Panc1 (cell line): ENCODE data around the gene GLIPR1L1. TPM values are rescaled to one million over a fixed set of nuclear protein-coding genes. Genes with fewer than 3 reads are reported as not detected.

ENCODE experiments used
- ATAC-seq: fragments of 200-7000 bp; cut with Tn5 transposase; 2 replicates; pipeline ENCODE4 v1.9.1; 2020; ENCODE audit warnings: mild to moderate bottlenecking, moderate library complexity
- BruUV-seq: library from RNA; stranded (reverse); fragments of 400-500 nt; replicated peaks from 2 replicates; lab custom pipeline; 2021; lab: Mats Ljungman, UMichigan
- CTCF ChIA-PET: fragments of 300-600 bp; sonication (Branson Sonifier 250); formaldehyde crosslinking; loops from one replicate; lab custom pipeline; 2022; ENCODE audit warnings: antibody characterized with exemption; lab: Charles Lee
- POLR2A ChIA-PET: fragments of 300-600 bp; sonication (Branson Sonifier 250); formaldehyde crosslinking; loops from one replicate; lab custom pipeline; 2022; ENCODE audit warnings: antibody characterized with exemption; lab: Charles Lee
- DNase-seq: peaks from one replicate; pipeline ENCODE4 v3.0.0-alpha.2; 2010; ENCODE audit warnings: low read depth, low spot score
- H3K27ac ChIP-seq: 2 replicates; pipeline ENCODE4 v1.5.1; 2011; ENCODE audit warnings: mild to moderate bottlenecking, low read length, inconsistent platforms
- H3K27me3 ChIP-seq: fragments of 200-500 bp; sonication (Bioruptor generic); 2 replicates; pipeline ENCODE4 v1.6.0; 2014; ENCODE audit warnings: low read length, inconsistent platforms; ENCODE audit not compliant: control insufficient read depth, insufficient read depth
- H3K36me3 ChIP-seq: fragments of 200-500 bp; sonication (Bioruptor generic); 2 replicates; pipeline ENCODE4 v1.5.1; 2014; ENCODE audit warnings: inconsistent platforms, mild to moderate bottlenecking, low read length, moderate library complexity; ENCODE audit not compliant: control insufficient read depth, insufficient read depth
- H3K4me1 ChIP-seq: 2 replicates; pipeline ENCODE4 v1.5.1; 2011; ENCODE audit warnings: inconsistent platforms, mild to moderate bottlenecking, low read length, moderate library complexity; ENCODE audit not compliant: control insufficient read depth, insufficient read depth
- H3K4me3 ChIP-seq, 2 experiments: 2 replicates each; pipeline ENCODE4 v1.5.1; 2011 to 2012; ENCODE audit warnings: low read depth in 2 of 2, low read length in 2 of 2, mild to moderate bottlenecking in 2 of 2, inconsistent platforms in 1 of 2, moderate library complexity in 1 of 2
- H3K9me3 ChIP-seq: fragments of 200-500 bp; sonication (Bioruptor generic); 2 replicates; pipeline ENCODE4 v1.5.1; 2014; ENCODE audit warnings: low read depth, mild to moderate bottlenecking, inconsistent platforms, low read length, moderate library complexity; ENCODE audit not compliant: control insufficient read depth, insufficient read depth
- POLR2AphosphoS5 ChIP-seq: IDR thresholded peaks from 2 replicates; pipeline ENCODE4 v1.6.1; 2012; ENCODE audit warnings: mild to moderate bottlenecking, low read depth, low read length, moderate library complexity
- SIN3A ChIP-seq: IDR thresholded peaks from 2 replicates; pipeline ENCODE4 v1.6.1; 2012; ENCODE audit warnings: low read depth, mild to moderate bottlenecking, low read length, moderate library complexity, borderline replicate concordance; ENCODE audit not compliant: insufficient read depth
- TCF7L2 ChIP-seq: IDR thresholded peaks from 2 replicates; pipeline ENCODE4 v1.6.1; 2011; ENCODE audit warnings: mild to moderate bottlenecking, low read depth, low read length, inconsistent platforms
- in situ Hi-C: cut with HindIII; loops from 2 replicates; pipeline ENCODE4 v1.10.0; 2016; ENCODE audit warnings: low sequenced_read_pairs, low pct_unique_long_range_greater_than_20kb
- intact Hi-C: fragments of 100-400 bp; cut with micrococcal nuclease; formaldehyde crosslinking; loops from one replicate; pipeline ENCODE4 v1.10.0; 2022; ENCODE audit not compliant: unreplicated experiment
- total RNA-seq: library from RNA; stranded (reverse); gene quantifications from one replicate; pipeline ENCODE4 v1.2.1, GENCODE V29; 2021; ENCODE audit not compliant: unreplicated experiment
- TF ChIP-seq, protein P1 (sequence below): fragments of 450-650 bp; IDR thresholded peaks from 2 replicates; pipeline ENCODE4 v1.5.1; 2017; ENCODE audit warnings: mild to moderate bottlenecking
- TF ChIP-seq, protein P2 (sequence below), 2 experiments: IDR thresholded peaks; 2 replicates each; pipeline ENCODE4 v1.6.1; 2011 to 2012; ENCODE audit warnings: low read depth in 2 of 2, control low read depth in 1 of 2, low read length in 1 of 2, mild to moderate bottlenecking in 1 of 2, moderate library complexity in 1 of 2; ENCODE audit not compliant: insufficient read depth in 1 of 2

The GLIPR1L1 gene
- total RNA-seq, 1 experiment from 2014 or later: not detected

GRCh38 chr12:75311369-75311768 lies 23.1 kb upstream of the GLIPR1L1 start:
- Histone ChIP-seq H3K4me1 (no peaks in the 10 kb centered on the region; the same call in 1 of the 2 replicates), H3K9me3 (no peaks in the 10 kb centered on the region), H3K27me3 (no peaks in the 10 kb centered on the region), H3K36me3 (no peaks in the 10 kb centered on the region), H3K4me3 (no peak overlapping the region), H3K27ac (no peak overlapping the region)
- BruUV-seq: no TSS peak
- in situ Hi-C loops: no loop called here
- intact Hi-C loops: no loop called here
- DNase-seq: no peak
- ChIA-PET POLR2A (no interaction called here), CTCF (no interaction called here)
- no peak for ATAC-seq
- TF ChIP-seq, protein P1, sequence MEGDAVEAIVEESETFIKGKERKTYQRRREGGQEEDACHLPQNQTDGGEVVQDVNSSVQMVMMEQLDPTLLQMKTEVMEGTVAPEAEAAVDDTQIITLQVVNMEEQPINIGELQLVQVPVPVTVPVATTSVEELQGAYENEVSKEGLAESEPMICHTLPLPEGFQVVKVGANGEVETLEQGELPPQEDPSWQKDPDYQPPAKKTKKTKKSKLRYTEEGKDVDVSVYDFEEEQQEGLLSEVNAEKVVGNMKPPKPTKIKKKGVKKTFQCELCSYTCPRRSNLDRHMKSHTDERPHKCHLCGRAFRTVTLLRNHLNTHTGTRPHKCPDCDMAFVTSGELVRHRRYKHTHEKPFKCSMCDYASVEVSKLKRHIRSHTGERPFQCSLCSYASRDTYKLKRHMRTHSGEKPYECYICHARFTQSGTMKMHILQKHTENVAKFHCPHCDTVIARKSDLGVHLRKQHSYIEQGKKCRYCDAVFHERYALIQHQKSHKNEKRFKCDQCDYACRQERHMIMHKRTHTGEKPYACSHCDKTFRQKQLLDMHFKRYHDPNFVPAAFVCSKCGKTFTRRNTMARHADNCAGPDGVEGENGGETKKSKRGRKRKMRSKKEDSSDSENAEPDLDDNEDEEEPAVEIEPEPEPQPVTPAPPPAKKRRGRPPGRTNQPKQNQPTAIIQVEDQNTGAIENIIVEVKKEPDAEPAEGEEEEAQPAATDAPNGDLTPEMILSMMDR: no peak
- TF ChIP-seq SIN3A: no peak
- TF ChIP-seq, protein P2, sequence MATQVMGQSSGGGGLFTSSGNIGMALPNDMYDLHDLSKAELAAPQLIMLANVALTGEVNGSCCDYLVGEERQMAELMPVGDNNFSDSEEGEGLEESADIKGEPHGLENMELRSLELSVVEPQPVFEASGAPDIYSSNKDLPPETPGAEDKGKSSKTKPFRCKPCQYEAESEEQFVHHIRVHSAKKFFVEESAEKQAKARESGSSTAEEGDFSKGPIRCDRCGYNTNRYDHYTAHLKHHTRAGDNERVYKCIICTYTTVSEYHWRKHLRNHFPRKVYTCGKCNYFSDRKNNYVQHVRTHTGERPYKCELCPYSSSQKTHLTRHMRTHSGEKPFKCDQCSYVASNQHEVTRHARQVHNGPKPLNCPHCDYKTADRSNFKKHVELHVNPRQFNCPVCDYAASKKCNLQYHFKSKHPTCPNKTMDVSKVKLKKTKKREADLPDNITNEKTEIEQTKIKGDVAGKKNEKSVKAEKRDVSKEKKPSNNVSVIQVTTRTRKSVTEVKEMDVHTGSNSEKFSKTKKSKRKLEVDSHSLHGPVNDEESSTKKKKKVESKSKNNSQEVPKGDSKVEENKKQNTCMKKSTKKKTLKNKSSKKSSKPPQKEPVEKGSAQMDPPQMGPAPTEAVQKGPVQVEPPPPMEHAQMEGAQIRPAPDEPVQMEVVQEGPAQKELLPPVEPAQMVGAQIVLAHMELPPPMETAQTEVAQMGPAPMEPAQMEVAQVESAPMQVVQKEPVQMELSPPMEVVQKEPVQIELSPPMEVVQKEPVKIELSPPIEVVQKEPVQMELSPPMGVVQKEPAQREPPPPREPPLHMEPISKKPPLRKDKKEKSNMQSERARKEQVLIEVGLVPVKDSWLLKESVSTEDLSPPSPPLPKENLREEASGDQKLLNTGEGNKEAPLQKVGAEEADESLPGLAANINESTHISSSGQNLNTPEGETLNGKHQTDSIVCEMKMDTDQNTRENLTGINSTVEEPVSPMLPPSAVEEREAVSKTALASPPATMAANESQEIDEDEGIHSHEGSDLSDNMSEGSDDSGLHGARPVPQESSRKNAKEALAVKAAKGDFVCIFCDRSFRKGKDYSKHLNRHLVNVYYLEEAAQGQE (IDR thresholded peaks at IDR 0.05; ENCODE audit: insufficient read depth in 1 of 2, low read depth in 2 of 2, low read length in 1 of 2): no peak
- no peak for TF ChIP-seq TCF7L2
- no peak for TF ChIP-seq POLR2AphosphoS5

GRCh38 chr12:75315518-75315917 lies 19.0 kb upstream of the GLIPR1L1 start:
- Histone ChIP-seq H3K4me1 (no peaks in the 10 kb centered on the region; the same call in none of the 2 replicates), H3K27ac (no peak overlapping the region), H3K9me3 (no peaks in the 10 kb centered on the region), H3K27me3 (no peaks in the 10 kb centered on the region), H3K36me3 (no peaks in the 10 kb centered on the region), H3K4me3 (no peak overlapping the region)
- TF ChIP-seq TCF7L2 (no peak), SIN3A (no peak), POLR2AphosphoS5 (no peak)
- TF ChIP-seq, protein P1: no peak
- TF ChIP-seq, protein P2 (IDR thresholded peaks at IDR 0.05; ENCODE audit: insufficient read depth in 1 of 2, low read depth in 2 of 2, low read length in 1 of 2): no peak
- DNase-seq (no peak), ATAC-seq (no peak)
- CTCF ChIA-PET: no interaction called here
- POLR2A ChIA-PET: no interaction called here
- intact Hi-C loops: no loop called here
- in situ Hi-C loops: no loop called here
- no TSS peak for BruUV-seq
